PC-9 (cell line): ENCODE measurements around the gene COL4A2.

ENCODE experiments used
- EZH2 ChIP-seq: fragments of 200-600 bp; sonication (generic); IDR thresholded peaks from 2 replicates; pipeline ENCODE4 v1.8.0; 2017; ENCODE audit warnings: antibody characterized with exemption, low read depth
- TF ChIP-seq, protein P1 (sequence below): fragments of 200-600 bp; sonication (generic); conservative IDR thresholded peaks from 2 replicates; pipeline ENCODE4 v1.6.1; 2017; ENCODE audit warnings: mixed run types, antibody characterized with exemption, mild to moderate bottlenecking, moderate library complexity

DNA sequence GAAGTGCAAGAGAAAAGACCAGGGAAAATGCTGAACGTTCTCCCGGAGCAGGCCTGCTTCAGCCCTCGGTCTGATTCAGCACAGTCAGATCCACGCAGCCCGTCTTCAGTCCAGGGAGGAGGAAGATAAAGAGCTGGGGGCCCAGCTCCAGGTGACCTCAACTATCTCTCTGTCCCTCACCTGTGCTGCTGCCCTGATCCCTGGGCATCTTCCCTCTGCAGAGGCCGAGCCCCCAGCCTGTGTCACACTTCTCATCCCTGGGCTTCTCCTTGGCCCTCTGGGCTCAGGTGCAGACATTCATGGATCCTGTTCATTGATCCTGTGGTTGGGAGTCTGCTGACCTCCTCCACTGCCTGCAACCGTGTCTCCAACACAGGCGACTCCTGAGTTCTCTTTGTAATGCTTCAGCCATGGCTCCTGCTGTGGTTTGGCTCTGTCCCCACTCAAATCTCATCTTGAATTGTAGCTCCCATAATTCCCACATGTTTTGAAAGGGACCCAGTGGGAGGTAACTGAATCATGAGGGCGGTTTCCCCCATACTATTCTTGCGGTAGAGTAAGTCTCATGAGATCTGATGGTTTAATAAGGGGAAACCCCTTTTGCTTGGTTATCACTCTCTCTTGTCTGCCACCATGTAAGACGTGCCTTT is 27.9 kb downstream of the COL4A2 start:
- TF ChIP-seq, protein P1, sequence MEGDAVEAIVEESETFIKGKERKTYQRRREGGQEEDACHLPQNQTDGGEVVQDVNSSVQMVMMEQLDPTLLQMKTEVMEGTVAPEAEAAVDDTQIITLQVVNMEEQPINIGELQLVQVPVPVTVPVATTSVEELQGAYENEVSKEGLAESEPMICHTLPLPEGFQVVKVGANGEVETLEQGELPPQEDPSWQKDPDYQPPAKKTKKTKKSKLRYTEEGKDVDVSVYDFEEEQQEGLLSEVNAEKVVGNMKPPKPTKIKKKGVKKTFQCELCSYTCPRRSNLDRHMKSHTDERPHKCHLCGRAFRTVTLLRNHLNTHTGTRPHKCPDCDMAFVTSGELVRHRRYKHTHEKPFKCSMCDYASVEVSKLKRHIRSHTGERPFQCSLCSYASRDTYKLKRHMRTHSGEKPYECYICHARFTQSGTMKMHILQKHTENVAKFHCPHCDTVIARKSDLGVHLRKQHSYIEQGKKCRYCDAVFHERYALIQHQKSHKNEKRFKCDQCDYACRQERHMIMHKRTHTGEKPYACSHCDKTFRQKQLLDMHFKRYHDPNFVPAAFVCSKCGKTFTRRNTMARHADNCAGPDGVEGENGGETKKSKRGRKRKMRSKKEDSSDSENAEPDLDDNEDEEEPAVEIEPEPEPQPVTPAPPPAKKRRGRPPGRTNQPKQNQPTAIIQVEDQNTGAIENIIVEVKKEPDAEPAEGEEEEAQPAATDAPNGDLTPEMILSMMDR, result no peak
- TF ChIP-seq EZH2, result no peak
